HFFc6 (cell line): Measurements from ENCODE around the gene KRT80. TPM values are rescaled to one million over a fixed set of nuclear protein-coding genes. Genes with fewer than 3 reads are reported as not detected.

Experiments used
- DNase-seq: peaks from one replicate; pipeline ENCODE4 v3.0.0-alpha.2; 2018
- H3K27ac Mint-ChIP-seq: 2 replicates; pipeline ENCODE4 v1.8.0; 2020; ENCODE audit warnings: mild to moderate bottlenecking, mixed read lengths
- H3K27me3 Mint-ChIP-seq: 2 replicates; pipeline ENCODE4 v1.8.0; 2021; ENCODE audit warnings: mild to moderate bottlenecking, moderate library complexity, mixed read lengths; ENCODE audit not compliant: insufficient read depth
- H3K36me3 Mint-ChIP-seq: 2 replicates; pipeline ENCODE4 v1.8.0; 2021; ENCODE audit warnings: low read depth, mixed read lengths
- H3K4me1 Mint-ChIP-seq: 2 replicates; pipeline ENCODE4 v1.8.0; 2020; ENCODE audit warnings: low read depth, mixed read lengths
- H3K4me3 Mint-ChIP-seq: 2 replicates; pipeline ENCODE4 v1.8.0; 2020; ENCODE audit warnings: mild to moderate bottlenecking, moderate library complexity, mixed read lengths
- H3K9me3 Mint-ChIP-seq: 2 replicates; pipeline ENCODE4 v1.8.0; 2020; ENCODE audit warnings: mild to moderate bottlenecking, mixed read lengths
- CTCF ChIP-seq: fragments of 200-600 bp; sonication (generic); IDR thresholded peaks from 2 replicates; pipeline ENCODE4 v1.5.0; 2021; ENCODE audit warnings: antibody characterized with exemption, mild to moderate bottlenecking
- total RNA-seq, 6 experiments: library from RNA; stranded (reverse); fragmentation: NEBNext Ultra II Directional; extraction: Animal tissue kit (Norgen Biotek cat#: 25700); gene quantifications; 2 replicates in 1 of 6; 3 replicates in 5 of 6; pipeline ENCODE4 v1.2.3, GENCODE V29; 2021

KRT80 gene
- total RNA-seq, 6 experiments from 2014 or later, result 2.3 to 3.7 (median 2.8) TPM

- H3K27ac Mint-ChIP-seq, result peak overlapping the region; percentile 85; the same call in 1 of the 2 replicates
- H3K27me3 Mint-ChIP-seq, result peaks cover 3% of the 10 kb centered on the region
- no peaks in the 10 kb centered on the region for H3K9me3 Mint-ChIP-seq
- TF ChIP-seq CTCF, result no peak
- peaks cover 60% of the 10 kb centered on the region for H3K4me1 Mint-ChIP-seq
- peak overlapping the region; percentile 87 for H3K4me3 Mint-ChIP-seq
- no peaks in the 10 kb centered on the region for H3K36me3 Mint-ChIP-seq
- DNase-seq, result no peak
These were observed 41.8 kb upstream of the KRT80 start for GRCh38 chr12:52233462-52234207.

- Mint-ChIP-seq H3K4me3 (peak within 1 kb of the TSS; percentile 87), H3K27ac (peak within 1 kb of the TSS; percentile 97), H3K9me3 (no peaks in the 10 kb centered on the region), H3K27me3 (peaks cover 3% of the 10 kb centered on the region), H3K36me3 (no peaks in the 10 kb centered on the region), H3K4me1 (peaks cover 67% of the 10 kb centered on the region)
- DNase-seq, result no peak
- TF ChIP-seq CTCF, result peak; percentile 10; the same call in 1 of the 2 replicates
These were observed 41.1 kb upstream of the KRT80 start, which contains the start of gene KRT7 for GRCh38 chr12:52232674-52233461. KRT7 (plus strand) TSS chr12:52233243; CDS start chr12:52233297, 54 bp downstream.

GRCh38 chr12:52232203-52232673, 40.4 kb upstream of the KRT80 start:
- no peaks in the 10 kb centered on the region for H3K9me3 Mint-ChIP-seq
- DNase-seq, result no peak
- no peak for TF ChIP-seq CTCF
- no peaks in the 10 kb centered on the region; the same call in 1 of the 2 replicates for H3K36me3 Mint-ChIP-seq
- peaks cover 70% of the 10 kb centered on the region for H3K4me1 Mint-ChIP-seq
- H3K27ac Mint-ChIP-seq, result peak overlapping the region; percentile 97
- peak overlapping the region; percentile 72 for H3K4me3 Mint-ChIP-seq
- peaks cover 3% of the 10 kb centered on the region for H3K27me3 Mint-ChIP-seq

GRCh38 chr12:52231305-52232202, 39.7 kb upstream of the KRT80 start:
- H3K4me3 Mint-ChIP-seq, result no peak overlapping the region; the same call in 1 of the 2 replicates
- H3K27me3 Mint-ChIP-seq, result peaks cover 3% of the 10 kb centered on the region
- H3K27ac Mint-ChIP-seq, result peak overlapping the region; percentile 97
- peaks cover 5% of the 10 kb centered on the region for H3K36me3 Mint-ChIP-seq
- H3K9me3 Mint-ChIP-seq, result peaks cover 2% of the 10 kb centered on the region; the same call in 1 of the 2 replicates
- TF ChIP-seq CTCF, result no peak
- peaks cover 77% of the 10 kb centered on the region for H3K4me1 Mint-ChIP-seq
- no peak for DNase-seq
